Stimulated activated CD8-positive, alpha-beta memory T cell treated with anti-CD3 and anti-CD28 coated beads, Interleukin-15, amount 100 ng/mL, for 48 hours (primary cell): ENCODE results near the gene HRAS.
A peak's percentile ranks its signal among the peaks of the same experiment; 100 is the strongest.

Source experiments
- DNase-seq, 2 donors: peaks; one replicate each; pipeline ENCODE4 v3.0.0-alpha.2; 2020; ENCODE audit warnings: low read depth in 2 of 2

The HRAS gene

DNA sequence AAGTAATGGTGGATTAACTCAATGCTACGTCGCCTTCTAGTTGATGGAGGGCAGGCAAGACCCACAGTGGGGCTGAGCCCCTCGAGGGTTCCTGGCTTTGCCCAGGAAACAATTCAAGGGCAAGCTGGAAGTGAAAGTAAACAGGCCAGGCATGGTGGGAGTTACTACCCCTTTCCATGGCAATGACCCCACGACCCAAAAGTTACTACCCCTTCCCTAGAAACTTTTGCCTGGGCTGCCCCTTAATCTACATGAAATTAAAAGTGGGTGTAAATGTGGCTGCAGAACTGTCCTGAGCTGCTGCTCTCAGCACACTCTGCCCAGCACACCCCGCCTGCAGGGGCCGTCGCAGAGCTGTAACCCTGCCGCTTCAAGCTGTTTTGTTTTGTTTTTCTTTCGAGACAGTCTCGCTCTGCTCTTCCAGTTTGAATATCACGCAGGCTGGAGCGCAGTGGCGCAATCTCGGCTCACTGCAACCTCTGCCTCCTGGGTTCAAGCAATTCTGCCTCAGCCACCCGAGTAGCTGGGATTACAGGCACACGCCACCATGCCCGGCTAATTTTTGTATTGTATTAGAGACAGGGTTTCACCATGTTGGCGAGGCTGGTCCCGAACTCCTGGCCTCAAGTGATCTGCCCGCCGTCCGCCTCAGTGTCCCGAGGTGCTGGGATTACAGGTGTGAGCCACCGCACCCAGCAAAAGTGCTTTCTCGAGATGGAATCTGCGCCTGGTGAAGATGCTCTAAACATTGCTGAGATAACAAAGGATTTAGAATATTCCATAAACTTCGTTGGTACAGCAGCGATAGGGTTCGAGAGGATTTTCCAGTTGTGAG, 22.4 kb downstream of the HRAS start:
- no peak for DNase-seq

GRCh38 chr11:508956-509355, 26.4 kb downstream of the HRAS start:
- no peak for DNase-seq

GRCh38 chr11:507727-508515, 27.5 kb downstream of the HRAS start:
- no peak for DNase-seq

GRCh38 chr11:506995-507726, 28.2 kb downstream of the HRAS start, which contains the start of gene RNH1:
Gene RNH1, minus strand, starts transcription at chr11:507242. Its CDS starts 5,080 bp downstream, at chr11:502162.
- peak; percentile 97 to 99 for DNase-seq

DNA sequence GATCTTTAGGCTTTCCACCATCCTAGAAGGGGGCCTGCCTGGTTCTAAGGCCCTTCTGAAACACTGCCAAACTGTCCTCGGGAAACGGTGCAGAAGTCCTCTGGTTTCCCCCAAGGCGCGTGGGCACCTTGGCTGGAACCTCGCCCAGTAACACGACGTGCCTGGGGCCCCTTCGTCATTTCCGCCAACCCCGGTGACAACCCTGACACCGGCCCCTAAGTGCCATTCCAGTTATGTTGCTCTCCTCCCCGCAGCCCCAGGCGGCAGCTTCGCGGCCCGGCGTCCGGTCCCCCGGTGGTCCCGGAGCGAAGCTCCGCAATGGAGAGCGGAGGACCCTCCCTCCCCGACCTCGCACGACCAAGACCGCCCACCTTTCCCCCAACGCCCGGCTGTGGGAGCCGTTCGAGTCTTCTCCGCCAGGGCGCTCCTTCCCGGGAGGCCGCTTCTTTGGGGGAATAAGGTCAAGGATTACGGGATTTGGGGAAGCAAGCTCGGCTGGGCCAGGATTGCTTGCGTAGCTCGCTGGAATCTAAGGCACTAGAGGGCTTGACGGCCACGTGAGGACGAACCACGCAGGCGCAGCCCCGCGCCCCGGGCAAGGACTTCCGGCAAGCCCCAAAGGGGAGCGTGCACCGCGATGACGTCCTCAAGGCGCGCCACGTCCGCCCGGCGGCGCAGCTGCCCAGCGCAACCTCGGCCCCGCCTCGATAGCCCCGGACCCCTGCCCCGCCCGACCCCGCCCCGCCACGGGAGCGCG, 29.0 kb downstream of the HRAS start:
- peak; percentile 96 to 98 for DNase-seq

DNA sequence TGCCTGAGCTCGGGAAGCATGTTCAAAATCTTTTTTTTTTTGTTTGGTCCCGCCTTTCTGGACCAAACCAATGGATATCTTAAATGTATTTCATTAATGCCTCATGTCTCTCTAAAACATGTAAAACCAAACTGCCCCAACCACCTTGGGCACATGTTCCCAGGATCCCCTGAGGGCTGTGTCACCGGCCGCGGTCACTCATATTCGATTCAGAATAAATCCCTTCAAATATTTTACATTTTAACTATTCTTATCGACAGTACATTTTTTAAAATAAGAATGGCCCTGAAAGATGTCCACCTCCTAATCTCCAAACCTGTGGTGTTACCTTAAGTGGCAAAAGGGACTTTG, 30.4 kb downstream of the HRAS start:
- DNase-seq = no peak

DNA sequence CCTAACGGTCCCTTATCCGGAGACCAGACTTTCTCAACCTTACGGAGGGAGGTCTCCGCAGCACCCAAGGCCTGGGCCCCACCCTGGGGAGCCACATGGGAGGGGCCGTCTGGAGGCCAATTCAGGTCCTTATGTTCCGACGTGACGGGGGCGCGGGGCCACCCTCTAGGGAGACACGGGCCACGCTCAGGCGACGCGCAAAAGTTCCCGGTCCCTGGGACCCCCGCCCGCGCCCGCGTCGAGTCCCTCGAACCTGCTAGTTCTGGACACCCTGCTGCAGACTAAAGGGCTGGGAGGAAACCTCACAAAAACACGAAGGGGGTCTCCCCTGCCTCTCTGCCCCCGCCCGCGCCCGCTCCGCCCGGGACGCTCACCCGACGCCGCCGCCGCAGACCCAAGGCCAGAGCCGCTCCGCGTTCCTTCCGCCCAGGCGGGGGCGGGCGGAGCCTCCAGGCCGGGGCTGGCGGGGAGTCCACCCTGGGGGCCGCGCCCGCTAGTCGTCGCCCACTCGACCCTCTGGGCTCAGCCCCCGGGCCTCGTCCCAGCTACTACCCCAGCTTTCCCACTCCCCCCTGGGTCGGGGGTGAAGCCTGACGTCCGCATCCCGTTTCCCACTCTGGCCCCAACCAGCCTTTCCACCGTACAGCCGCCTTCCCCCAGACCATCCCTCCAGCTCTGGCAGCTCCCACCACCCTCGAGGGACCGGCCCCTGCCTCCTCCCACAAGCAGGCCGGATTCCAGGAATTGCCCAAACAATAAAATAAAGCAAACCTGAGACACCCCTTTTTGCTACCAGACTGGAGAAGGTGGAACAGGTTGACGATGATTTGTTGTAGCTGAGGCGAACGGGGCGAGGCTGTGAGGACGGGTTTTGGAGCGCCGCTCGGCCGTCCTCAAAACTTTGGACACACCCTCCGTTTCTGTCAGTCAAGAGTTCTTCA, 31.1 kb downstream of the HRAS start:
- peak in 1 of 2 donors; percentile 14 for DNase-seq

DNA sequence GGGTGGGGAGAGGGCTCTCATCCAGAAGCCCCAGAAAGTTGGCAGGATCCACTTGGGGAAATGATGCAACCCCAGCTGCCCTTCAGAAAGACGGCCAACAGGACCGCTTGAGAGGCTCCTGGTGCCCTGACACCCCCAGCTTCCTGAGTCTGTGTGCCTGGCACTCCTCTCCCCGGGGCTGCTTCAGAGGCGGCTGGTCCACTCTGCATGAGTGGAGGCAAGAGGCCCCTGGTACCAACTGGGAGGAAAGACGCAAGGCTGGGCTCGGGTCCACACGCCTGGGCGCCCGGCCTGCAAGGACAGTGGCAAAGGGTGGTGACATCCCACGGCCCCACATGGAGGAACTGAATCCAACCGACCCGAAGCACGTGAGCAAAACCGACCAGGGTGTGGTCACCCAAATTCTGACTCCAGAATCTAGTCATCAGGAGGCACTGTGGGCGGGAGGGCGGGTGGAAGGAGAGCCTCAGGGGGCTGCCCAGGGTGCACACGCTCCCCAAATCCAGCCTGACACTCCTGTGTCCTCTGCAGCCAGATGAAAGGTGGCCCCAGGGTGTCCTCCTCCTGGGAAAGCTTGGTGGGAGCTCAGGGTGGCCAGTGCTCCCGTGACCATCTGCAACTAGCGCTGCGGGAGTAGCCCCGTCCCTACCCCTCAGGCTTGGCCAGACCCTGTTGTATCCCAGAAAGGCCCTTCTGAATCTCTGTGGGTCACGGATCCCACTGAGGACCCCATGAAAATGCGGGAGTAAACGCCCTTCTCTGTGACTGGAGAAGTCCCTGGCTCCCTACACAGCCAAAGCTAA, 32.0 kb downstream of the HRAS start:
- DNase-seq = peak in 1 of 2 donors; percentile 14

DNA sequence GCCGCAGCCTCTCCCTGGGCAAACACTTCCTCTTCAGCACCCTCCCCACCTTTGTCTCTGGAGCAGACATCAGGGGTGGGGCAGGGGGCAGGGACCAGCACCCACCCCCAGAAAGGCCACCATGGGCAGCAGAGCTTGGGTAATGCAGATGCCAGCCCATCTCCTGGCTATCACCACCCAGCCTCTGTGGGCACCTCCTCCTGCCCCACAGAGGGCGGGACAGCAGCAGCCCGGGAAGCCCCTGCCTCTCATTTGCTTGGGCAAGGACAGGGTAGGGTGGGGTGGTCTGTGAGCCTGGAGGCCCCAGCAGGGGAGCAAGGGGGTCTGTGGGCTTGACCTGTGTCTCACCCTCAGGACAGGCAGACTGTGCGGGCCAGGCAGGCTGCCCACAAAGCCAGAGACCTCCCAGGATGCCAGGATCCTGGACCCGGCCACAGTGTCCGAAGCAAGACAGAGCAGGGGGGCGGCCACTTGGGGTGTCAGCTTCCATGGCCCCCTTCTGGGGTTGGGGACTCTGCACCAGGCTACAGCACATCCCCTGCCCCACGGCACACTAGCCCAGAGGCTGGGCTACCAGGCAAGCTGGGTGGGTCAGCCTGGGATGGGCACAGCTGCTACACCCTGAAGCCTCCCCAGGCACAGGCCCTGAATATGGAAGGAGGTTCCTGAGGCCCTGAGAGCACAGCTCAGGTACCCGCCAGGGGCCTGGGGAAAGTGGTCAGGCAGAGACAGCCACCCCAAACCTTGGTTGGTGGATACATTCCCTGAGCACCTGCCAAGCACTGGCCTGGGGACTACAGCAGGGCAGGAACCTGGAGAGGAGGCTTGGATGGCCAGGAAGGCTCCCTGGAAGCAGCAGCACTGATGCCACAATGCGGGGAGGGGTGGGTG, 32.8 kb downstream of the HRAS start:
- DNase-seq = no peak

DNA sequence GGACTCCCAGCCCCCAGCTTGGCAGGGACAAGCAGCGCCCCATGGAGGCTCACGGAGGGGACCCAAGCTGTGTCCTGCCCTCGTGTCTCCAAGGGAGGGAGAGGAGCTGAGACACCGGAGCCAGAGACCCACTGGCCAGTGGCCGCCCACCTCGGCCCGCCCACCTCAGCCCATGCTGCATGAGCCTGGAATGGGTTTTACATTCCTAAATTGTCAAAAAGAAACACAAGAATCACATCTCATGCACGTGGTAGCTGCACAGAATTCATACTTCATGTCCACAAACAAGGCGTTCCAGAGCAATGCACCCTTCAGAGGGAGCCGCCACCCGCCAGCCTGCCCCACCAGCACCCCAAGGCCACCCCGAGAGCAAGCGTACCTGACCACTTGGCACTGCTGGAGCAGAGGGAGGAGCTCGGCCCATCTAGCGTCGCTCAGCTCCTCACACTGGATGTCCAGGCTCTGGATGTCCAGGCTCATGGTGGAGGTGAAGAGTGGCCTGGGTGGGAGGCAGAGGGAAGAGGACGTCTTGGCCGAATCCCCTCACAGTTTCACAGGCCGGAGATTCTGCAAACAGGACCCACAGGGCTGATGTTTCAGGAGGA, 33.6 kb downstream of the HRAS start:
- no peak for DNase-seq

DNA sequence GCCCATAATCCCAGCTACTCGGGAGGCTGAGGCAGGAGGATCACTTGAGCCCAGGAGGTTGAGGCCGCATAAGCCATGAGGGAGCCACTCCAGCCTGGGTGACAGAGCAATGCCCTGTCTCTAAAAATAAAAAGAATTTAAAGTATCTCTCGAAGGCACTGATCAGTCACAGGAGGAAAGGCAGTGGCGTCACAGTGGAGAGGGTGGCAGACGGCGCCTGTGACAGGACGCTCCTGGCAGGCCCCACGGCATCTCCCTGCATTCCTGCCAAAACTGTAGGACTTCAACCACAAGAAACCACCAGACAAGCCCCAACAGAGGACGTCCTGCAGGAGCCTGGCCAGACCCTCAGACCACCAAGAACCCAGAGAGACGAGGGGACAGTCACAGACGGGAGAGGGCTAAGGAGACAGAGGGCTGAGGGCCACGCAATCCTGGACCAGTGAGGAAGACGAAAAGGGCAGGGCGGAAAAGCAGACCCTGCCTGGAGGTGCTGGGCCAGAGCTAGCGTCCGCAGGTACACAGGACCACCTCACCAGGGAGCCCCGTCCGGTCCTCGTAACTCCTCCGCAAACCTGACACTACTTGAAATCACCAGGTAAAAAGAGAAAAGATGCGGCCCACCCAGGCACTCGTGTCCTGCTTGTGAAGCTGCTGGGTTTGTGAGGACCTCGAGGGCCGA, 34.2 kb downstream of the HRAS start:
- no peak for DNase-seq

DNA sequence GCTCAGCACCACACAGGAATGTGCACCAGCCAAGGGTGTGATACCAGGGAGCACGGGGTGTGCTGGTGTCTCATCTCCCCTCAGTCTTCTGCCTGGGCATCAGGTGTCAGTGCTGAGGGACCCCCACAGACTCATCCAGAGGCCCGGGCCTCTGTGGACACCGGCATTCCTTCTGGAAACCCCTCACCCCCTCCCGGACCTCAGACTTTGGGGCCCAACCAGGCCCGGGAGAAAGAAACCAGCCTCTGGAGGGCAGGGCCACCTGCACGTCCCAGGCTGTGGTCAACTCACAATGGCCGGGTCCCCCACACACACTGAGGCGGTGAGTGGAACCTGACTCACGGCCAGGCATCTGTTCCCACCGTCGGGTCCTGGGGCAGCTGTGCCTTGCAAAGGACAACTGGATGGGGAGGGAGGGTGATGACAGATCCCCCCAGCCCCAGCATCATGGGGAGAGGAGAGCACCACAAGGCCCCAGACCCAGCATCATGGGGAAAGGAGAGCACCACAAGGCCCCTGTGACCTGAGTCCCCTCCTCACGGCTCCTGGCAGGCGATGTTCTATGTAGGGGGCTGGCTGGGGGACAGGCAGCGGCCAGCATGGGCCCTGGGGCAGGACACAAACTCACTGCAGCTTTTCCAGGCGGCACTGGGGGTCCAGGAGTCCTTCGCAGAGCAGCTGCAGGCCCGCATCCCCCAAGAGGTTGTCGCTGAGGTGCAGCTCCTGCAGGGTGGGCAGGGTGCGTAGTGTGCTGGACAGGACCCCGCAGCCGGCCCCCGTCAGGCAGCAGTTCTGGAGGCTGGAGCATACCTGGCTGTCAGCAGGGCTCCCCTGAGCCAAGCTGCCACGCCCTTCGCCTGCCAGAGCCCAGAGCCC, 35.9 kb downstream of the HRAS start:
- no peak for DNase-seq

GRCh38 chr11:498297-499181, 36.8 kb downstream of the HRAS start:
- no peak for DNase-seq

DNA sequence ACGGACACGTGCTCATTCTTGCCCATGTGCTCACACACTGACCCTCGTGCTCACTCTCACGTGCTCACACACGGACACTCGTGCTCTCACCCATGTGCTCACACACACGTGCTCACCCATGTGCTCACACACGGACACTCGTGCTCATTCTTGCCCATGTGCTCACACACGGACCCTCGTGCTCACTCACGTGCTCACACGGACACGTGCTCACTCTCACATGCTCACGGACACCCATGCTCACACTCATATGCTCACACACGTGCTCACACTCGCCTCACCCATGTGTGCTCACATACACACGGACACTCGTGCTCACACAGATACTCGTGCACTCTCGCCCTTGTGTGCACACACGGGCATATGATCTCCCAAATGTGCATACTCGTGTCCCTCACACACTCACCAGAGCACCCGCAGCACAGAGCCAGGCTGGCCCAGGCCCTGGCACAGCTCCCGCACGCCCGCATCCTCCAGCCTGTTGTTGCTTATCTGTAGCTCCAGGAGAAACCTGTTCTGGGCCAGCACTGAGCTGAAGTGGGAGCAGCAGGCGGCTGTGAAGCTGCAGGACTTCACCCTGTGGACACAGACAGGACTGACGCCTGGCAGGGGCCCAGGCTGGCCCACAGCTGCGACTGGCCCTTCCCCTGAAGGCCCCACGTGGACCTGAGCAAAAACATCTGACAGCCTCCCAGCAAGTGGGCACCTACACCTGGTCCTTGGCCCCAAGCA, 37.6 kb downstream of the HRAS start:
- no peak for DNase-seq
